Activated naive CD4-positive, alpha-beta T cell treated with anti-CD3 and anti-CD28 coated beads, Interleukin-2, amount 50 U/mL, for 72 hours (primary cell): ENCODE results near the gene MYMK. TPM values are rescaled to one million over a fixed set of nuclear protein-coding genes. Genes with fewer than 3 reads are reported as not detected.

Experiments used
- ATAC-seq, 2 donors: fragments of 150-1000 bp; cut with Tn5 transposase; 2 replicates each; pipeline ENCODE4 v1.10.0; 2021; ENCODE audit warnings: mild to moderate bottlenecking in 2 of 2, moderate library complexity in 2 of 2
- DNase-seq, 2 donors: peaks; one replicate each; pipeline ENCODE4 v3.0.0; 2021 to 2022; ENCODE audit warnings: low spot score in 2 of 2
- H3K27ac Mint-ChIP-seq, 2 donors: one replicate each; pipeline ENCODE4 v1.8.0; 2022; ENCODE audit warnings: mild to moderate bottlenecking in 2 of 2, mixed read lengths in 2 of 2
- H3K36me3 Mint-ChIP-seq, 2 donors: one replicate each; pipeline ENCODE4 v1.8.0; 2022; ENCODE audit warnings: mixed read lengths in 2 of 2
- H3K9me3 Mint-ChIP-seq, 2 donors: one replicate each; pipeline ENCODE4 v1.8.0; 2022; ENCODE audit warnings: mixed read lengths in 2 of 2
- total RNA-seq, 2 donors: library from RNA; stranded (reverse); gene quantifications; one replicate each; pipeline ENCODE4 v1.2.3, GENCODE V29; 2022

MYMK gene
- total RNA-seq, 2 donors from 2014 or later: not detected

GRCh38 chr9:133488686-133489252 is 36.0 kb downstream of the MYMK start:
- ATAC-seq: no peak
- DNase-seq: no peak
- Mint-ChIP-seq H3K27ac (no peak overlapping the region), H3K36me3 (no peaks in the 10 kb centered on the region), H3K9me3 (no peaks in the 10 kb centered on the region)

- Mint-ChIP-seq H3K27ac (no peak overlapping the region), H3K9me3 (no peaks in the 10 kb centered on the region), H3K36me3 (no peaks in the 10 kb centered on the region)
- DNase-seq (no peak), ATAC-seq (no peak)
These were observed 37.4 kb downstream of the MYMK start for GRCh38 chr9:133487331-133487725.

- DNase-seq (peak in 1 of 2 donors; percentile 38), ATAC-seq (peak; percentile 25 to 59)
- no peaks in the 10 kb centered on the region for H3K9me3 Mint-ChIP-seq
- no peaks in the 10 kb centered on the region for H3K36me3 Mint-ChIP-seq
- no peak overlapping the region for H3K27ac Mint-ChIP-seq
These were observed 39.1 kb downstream of the MYMK start for GRCh38 chr9:133485531-133486260.

GRCh38 chr9:133484671-133485437 is 39.9 kb downstream of the MYMK start:
- no peaks in the 10 kb centered on the region for H3K9me3 Mint-ChIP-seq
- no peak overlapping the region for H3K27ac Mint-ChIP-seq
- ATAC-seq (no peak), DNase-seq (no peak)
- no peaks in the 10 kb centered on the region for H3K36me3 Mint-ChIP-seq

- H3K9me3 Mint-ChIP-seq: no peaks in the 10 kb centered on the region
- no peak for DNase-seq
These were observed 41.1 kb downstream of the MYMK start for GRCh38 chr9:133483611-133484010.

GRCh38 chr9:133478851-133479711 is 45.7 kb downstream of the MYMK start, which contains the start of gene SLC2A6:
TSS of gene SLC2A6 (minus strand) at chr9:133479099. CDS start at chr9:133479059, 40 bp downstream.
- no peaks in the 10 kb centered on the region for H3K9me3 Mint-ChIP-seq
- DNase-seq (peak; percentile 85), ATAC-seq (peak; percentile 99 to 100)
- H3K27ac Mint-ChIP-seq: no peak within 1 kb of the TSS
- H3K36me3 Mint-ChIP-seq: no peaks in the 10 kb centered on the region

More at GRCh38 chr9:133483611-133484010, 41.1 kb downstream of the MYMK start:
- no peak overlapping the region for H3K27ac Mint-ChIP-seq
- no peaks in the 10 kb centered on the region for H3K36me3 Mint-ChIP-seq
- no peak for ATAC-seq

GRCh38 chr9:133477992-133478850 is 46.5 kb downstream of the MYMK start:
- Mint-ChIP-seq H3K9me3 (no peaks in the 10 kb centered on the region), H3K27ac (no peak overlapping the region), H3K36me3 (no peaks in the 10 kb centered on the region)
- peak in 1 of 2 donors; percentile 2 for ATAC-seq
- no peak for DNase-seq

GRCh38 chr9:133477461-133477860 is 47.3 kb downstream of the MYMK start:
- Mint-ChIP-seq H3K27ac (no peak overlapping the region), H3K36me3 (no peaks in the 10 kb centered on the region), H3K9me3 (no peaks in the 10 kb centered on the region)
- DNase-seq: no peak
- no peak for ATAC-seq

- no peak overlapping the region for H3K27ac Mint-ChIP-seq
These were observed 47.8 kb downstream of the MYMK start for GRCh38 chr9:133476941-133477340.

GRCh38 chr9:133476036-133476931 is 48.5 kb downstream of the MYMK start:
- Mint-ChIP-seq H3K9me3 (no peaks in the 10 kb centered on the region), H3K36me3 (no peaks in the 10 kb centered on the region), H3K27ac (no peak overlapping the region)
- DNase-seq (no peak), ATAC-seq (no peak)

More at GRCh38 chr9:133476941-133477340, 47.8 kb downstream of the MYMK start:
- H3K36me3 Mint-ChIP-seq: no peaks in the 10 kb centered on the region
- ATAC-seq (no peak), DNase-seq (no peak)
- H3K9me3 Mint-ChIP-seq: no peaks in the 10 kb centered on the region

- ATAC-seq (no peak), DNase-seq (no peak)
- Mint-ChIP-seq H3K36me3 (no peaks in the 10 kb centered on the region), H3K9me3 (no peaks in the 10 kb centered on the region), H3K27ac (no peak overlapping the region)
These were observed 49.3 kb downstream of the MYMK start for GRCh38 chr9:133475292-133476012.

- DNase-seq (no peak), ATAC-seq (no peak)
- no peaks in the 10 kb centered on the region for H3K9me3 Mint-ChIP-seq
- no peak overlapping the region for H3K27ac Mint-ChIP-seq
- H3K36me3 Mint-ChIP-seq: no peaks in the 10 kb centered on the region
These were observed 49.9 kb downstream of the MYMK start for GRCh38 chr9:133474853-133475252.

- DNase-seq (no peak), ATAC-seq (no peak)
- Mint-ChIP-seq H3K27ac (no peak overlapping the region), H3K36me3 (no peaks in the 10 kb centered on the region), H3K9me3 (no peaks in the 10 kb centered on the region)
These were observed 50.5 kb downstream of the MYMK start for GRCh38 chr9:133474215-133474614.

GRCh38 chr9:133473743-133474142 is 51.0 kb downstream of the MYMK start:
- no peaks in the 10 kb centered on the region for H3K36me3 Mint-ChIP-seq
- H3K27ac Mint-ChIP-seq: no peak overlapping the region
- no peaks in the 10 kb centered on the region for H3K9me3 Mint-ChIP-seq
- ATAC-seq: no peak
- DNase-seq: no peak
